GM23338 (cell line): ENCODE results near the gene TCP11. TPM values are rescaled to one million over a fixed set of nuclear protein-coding genes. Genes with fewer than 3 reads are reported as not detected.

Experiments used
- ATAC-seq: fragments of 200-7000 bp; cut with Tn5 transposase; 3 replicates; pipeline ENCODE4 v1.9.1; 2020
- DNase-seq: peaks from one replicate; pipeline ENCODE4 v3.0.0-alpha.2; 2015; ENCODE audit warnings: low spot score
- H2AFZ ChIP-seq: fragments of 200-600 bp; sonication (generic); 2 replicates; pipeline ENCODE4 v1.8.0; 2016; ENCODE audit warnings: antibody characterized with exemption, mild to moderate bottlenecking, moderate library complexity
- H3F3A ChIP-seq: fragments of 200-600 bp; sonication (generic); replicated peaks from 2 replicates; pipeline ENCODE4 v1.8.0; 2017; ENCODE audit warnings: antibody characterized with exemption, mixed run types, low read depth
- H3K27ac ChIP-seq: fragments of 200-600 bp; sonication (generic); 2 replicates; pipeline ENCODE4 v1.6.1; 2016; ENCODE audit warnings: low read depth
- H3K27me3 ChIP-seq: fragments of 200-600 bp; sonication (generic); 2 replicates; pipeline ENCODE4 v1.8.0; 2016; ENCODE audit warnings: mild to moderate bottlenecking, mixed run types, moderate library complexity; ENCODE audit not compliant: insufficient read depth
- H3K36me3 ChIP-seq: fragments of 200-600 bp; sonication (generic); 2 replicates; pipeline ENCODE4 v1.8.0; 2016; ENCODE audit warnings: mild to moderate bottlenecking; ENCODE audit not compliant: insufficient read depth
- H3K4me1 ChIP-seq: fragments of 200-600 bp; sonication (generic); 2 replicates; pipeline ENCODE4 v1.8.0; 2016; ENCODE audit warnings: mild to moderate bottlenecking, moderate library complexity; ENCODE audit not compliant: insufficient read depth
- H3K4me2 ChIP-seq: fragments of 200-600 bp; sonication (generic); 2 replicates; pipeline ENCODE4 v1.7.1; 2017; ENCODE audit warnings: mixed run types
- H3K4me3 ChIP-seq: fragments of 200-600 bp; sonication (generic); 2 replicates; pipeline ENCODE4 v1.6.1; 2016; ENCODE audit warnings: mixed run types
- H3K79me2 ChIP-seq: fragments of 200-600 bp; sonication (generic); replicated peaks from 2 replicates; pipeline ENCODE4 v1.8.0; 2017; ENCODE audit warnings: mild to moderate bottlenecking; ENCODE audit not compliant: insufficient read depth
- H3K9me2 ChIP-seq: fragments of 200-600 bp; sonication (generic); 2 replicates; pipeline ENCODE4 v1.8.0; 2017; ENCODE audit not compliant: insufficient read depth
- H4K20me1 ChIP-seq: fragments of 200-600 bp; sonication (generic); replicated peaks from 2 replicates; pipeline ENCODE4 v1.8.0; 2017; ENCODE audit warnings: mild to moderate bottlenecking; ENCODE audit not compliant: insufficient read depth
- H3K27ac Mint-ChIP-seq: 2 replicates; pipeline ENCODE4 v1.8.0; 2020; ENCODE audit warnings: inconsistent platforms, mild to moderate bottlenecking, moderate library complexity, mixed read lengths
- H3K27me3 Mint-ChIP-seq: 3 replicates; pipeline ENCODE4 v1.8.0; 2022; ENCODE audit warnings: low read depth, mild to moderate bottlenecking, moderate library complexity, mixed read lengths, inconsistent platforms; ENCODE audit not compliant: insufficient read depth, poor library complexity
- H3K36me3 Mint-ChIP-seq: 3 replicates; pipeline ENCODE4 v1.8.0; 2021; ENCODE audit warnings: low read depth, mild to moderate bottlenecking, inconsistent platforms, moderate library complexity, mixed read lengths
- H3K4me1 Mint-ChIP-seq: 3 replicates; pipeline ENCODE4 v1.8.0; 2020; ENCODE audit warnings: mild to moderate bottlenecking, inconsistent platforms, mixed read lengths
- H3K4me3 Mint-ChIP-seq: 3 replicates; pipeline ENCODE4 v1.8.0; 2021; ENCODE audit warnings: moderate library complexity, mild to moderate bottlenecking, inconsistent platforms, mixed read lengths
- H3K9me3 Mint-ChIP-seq: 3 replicates; pipeline ENCODE4 v1.8.0; 2020; ENCODE audit warnings: moderate library complexity, mild to moderate bottlenecking, inconsistent platforms, mixed read lengths
- CTCF ChIP-seq, 2 experiments: fragments of 200-600 bp in 1 of 2; sonication (generic) in 1 of 2; conservative IDR thresholded peaks; 2 replicates each; pipeline versions ENCODE4 v1.5.1 to v1.6.1; 2016 to 2017; ENCODE audit warnings: antibody characterized with exemption in 2 of 2, low read depth in 2 of 2, mild to moderate bottlenecking in 2 of 2, moderate library complexity in 1 of 2
- REST ChIP-seq: IDR thresholded peaks from one replicate; pipeline ENCODE4 v1.6.1; 2018; ENCODE audit warnings: antibody characterized with exemption; ENCODE audit not compliant: unreplicated experiment
- ZNF331 ChIP-seq: fragments of 250-450 bp; sonication (Bioruptor Pico); IDR thresholded peaks from 2 replicates; pipeline ENCODE4 v1.5.0; 2020; ENCODE audit warnings: low read depth, mild to moderate bottlenecking, moderate library complexity
- polyA plus RNA-seq: library from polyadenylated mRNA; unstranded; fragments of >200 nt; fragmentation: Nextera tagmentation; extraction: Ambion mirVana; gene quantifications from 2 replicates; pipeline ENCODE4 v1.2.1, GENCODE V29; 2016
- total RNA-seq: library from RNA; depleted of rRNA; stranded (reverse); fragments of >200 nt; shearing (Covaris generic); gene quantifications from 2 replicates; pipeline ENCODE4 v1.2.3, GENCODE V29; 2014

TCP11 gene
- total and polyA plus RNA-seq, 2 experiments from 2014 or later: not detected

GRCh38 chr6:35185971-35186370, 44.8 kb upstream of the TCP11 start:
- Mint-ChIP-seq H3K27ac (no peak overlapping the region), H3K4me1 (peaks cover 5% of the 10 kb centered on the region; the same call in 2 of the 3 replicates), H3K27me3 (peaks cover 11% of the 10 kb centered on the region), H3K9me3 (0 out of 3 replicates have a peak, but pooled peaks cover 4% of the 10 kb centered on the region), H3K4me3 (no peak overlapping the region), H3K36me3 (no peaks in the 10 kb centered on the region)
- Histone ChIP-seq H3K27me3 (peaks cover 26% of the 10 kb centered on the region), H3K79me2 (no peaks in the 10 kb centered on the region), H3K4me2 (no peak overlapping the region), H3F3A (peaks cover 8% of the 10 kb centered on the region; the same call in 1 of the 2 replicates), H2AFZ (no peak overlapping the region), H3K27ac (no peak overlapping the region), H3K4me1 (no peaks in the 10 kb centered on the region; the same call in 1 of the 2 replicates), H3K36me3 (no peaks in the 10 kb centered on the region), H4K20me1 (no peaks in the 10 kb centered on the region; the same call in 1 of the 2 replicates), H3K9me2 (no peaks in the 10 kb centered on the region; the same call in 1 of the 2 replicates), H3K4me3 (no peak overlapping the region)
- TF ChIP-seq REST (no peak), ZNF331 (no peak)
- DNase-seq (no peak), ATAC-seq (no peak)

- H2AFZ ChIP-seq: no peak overlapping the region
- H3K27me3 Mint-ChIP-seq: peaks cover 11% of the 10 kb centered on the region
- ATAC-seq: no peak
- H3K27ac ChIP-seq: no peak overlapping the region
- H3K36me3 ChIP-seq: no peaks in the 10 kb centered on the region
- no peak overlapping the region for H3K27ac Mint-ChIP-seq
- no peaks in the 10 kb centered on the region for H3K36me3 Mint-ChIP-seq
- H3K4me1 ChIP-seq: no peaks in the 10 kb centered on the region; the same call in 1 of the 2 replicates
- no peaks in the 10 kb centered on the region; the same call in 1 of the 2 replicates for H4K20me1 ChIP-seq
- H3K27me3 ChIP-seq: peaks cover 27% of the 10 kb centered on the region
- TF ChIP-seq CTCF (conservative IDR thresholded peaks at IDR 0.05; ENCODE audit: low read depth in 2 of 2): no peak
- H3K9me2 ChIP-seq: no peaks in the 10 kb centered on the region; the same call in 1 of the 2 replicates
- no peak for DNase-seq
- H3K4me2 ChIP-seq: no peak overlapping the region
- no peaks in the 10 kb centered on the region for H3K79me2 ChIP-seq
- peaks cover 8% of the 10 kb centered on the region; the same call in 1 of the 2 replicates for H3F3A ChIP-seq
- 0 out of 3 replicates have a peak, but pooled peaks cover 4% of the 10 kb centered on the region for H3K9me3 Mint-ChIP-seq
- no peak overlapping the region for H3K4me3 ChIP-seq
- H3K4me1 Mint-ChIP-seq: peaks cover 5% of the 10 kb centered on the region; the same call in 2 of the 3 replicates
- no peak overlapping the region for H3K4me3 Mint-ChIP-seq
These were observed 44.2 kb upstream of the TCP11 start for GRCh38 chr6:35185302-35185681.
